ENCODE results near the gene LRRC28. TPM values are rescaled to one million over a fixed set of nuclear protein-coding genes. Genes with fewer than 3 reads are reported as not detected.
A peak's percentile ranks its signal among the peaks of the same experiment; 100 is the strongest.

Gene LRRC28
- total and polyA plus RNA-seq, 2 of the 4 experiments (the other 2 are of a cell fraction) = 12.7 to 21.1 TPM

DNA sequence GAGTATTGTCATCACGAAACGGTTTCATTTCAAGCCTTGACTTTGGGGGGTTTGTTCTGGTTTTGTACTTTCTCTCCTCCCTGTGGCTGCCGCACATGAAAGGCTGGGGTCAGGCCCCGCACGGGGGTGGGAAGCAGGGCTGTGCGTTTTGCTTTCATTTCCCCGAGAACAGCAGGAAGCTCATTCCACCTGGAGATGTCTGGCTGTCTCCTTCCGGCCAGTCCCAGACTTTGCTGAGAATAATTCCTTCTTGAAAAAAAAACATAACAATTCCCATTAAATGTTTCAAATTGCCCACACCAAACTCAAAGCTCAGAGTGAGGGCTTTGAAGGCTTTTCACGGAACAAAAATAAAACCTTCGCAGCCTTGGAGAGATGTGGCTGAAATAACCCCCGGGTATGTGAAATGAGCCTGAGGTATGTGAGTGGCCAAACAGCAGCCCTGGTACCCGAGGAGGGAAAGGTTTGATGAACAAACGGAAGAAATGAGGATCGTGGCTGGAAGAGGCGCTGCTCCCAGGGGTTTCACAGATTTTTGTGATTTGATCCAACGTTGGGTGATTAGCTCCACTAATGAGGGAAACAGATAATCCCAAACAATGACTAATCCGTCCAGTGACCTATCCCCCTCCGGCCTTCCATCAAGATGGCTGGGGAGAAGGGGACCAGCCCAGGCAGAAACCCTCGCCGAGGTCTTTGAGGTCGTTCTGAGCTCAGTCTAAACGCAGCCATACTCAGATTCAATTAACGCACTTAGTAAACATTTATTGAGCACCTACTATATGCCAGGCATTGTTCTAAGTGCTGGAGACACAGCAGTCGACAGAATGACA is 187.6 kb downstream of the LRRC28 start:
- ChIA-PET POLR2A (ENCODE audit: unreplicated experiment) (no interaction called here), CTCF (interaction anchor here (0.8 kb wide), 1 partner anchor 265 kb away, joined by 8 read pairs; no protein-coding TSS in a partner anchor)
- Histone ChIP-seq H2BK15ac (ENCODE audit: low read depth, low read length) (peak overlapping the region; percentile 13; the same call in 1 of the 3 replicates), H2AK9ac (replicated peaks; ENCODE audit: low read depth, low read length, poor library complexity) (no peak overlapping the region), H3K23ac (ENCODE audit: low read depth, low read length) (no peak overlapping the region), H3K27me3 (ENCODE audit: control insufficient read depth, insufficient read depth, low read length) (0 out of 2 replicates have a peak, but pooled peaks cover 2% of the 10 kb centered on the region), H3K4me2 (ENCODE audit: low read depth, low read length) (peak overlapping the region; percentile 8; the same call in 1 of the 2 replicates), H3K4me3 (ENCODE audit: insufficient read depth, low read depth, low read length) (no peak overlapping the region), H3K18ac (ENCODE audit: low read depth, low read length) (no peak overlapping the region), H4K91ac (ENCODE audit: insufficient read depth, low read depth, low read length) (no peak overlapping the region), H3K9me3 (ENCODE audit: control insufficient read depth, insufficient read depth, low read length) (no peaks in the 10 kb centered on the region), H4K20me1 (ENCODE audit: insufficient read depth, low read length) (no peaks in the 10 kb centered on the region), H2BK20ac (ENCODE audit: low read depth, low read length) (peak overlapping the region; percentile 60), H2AK5ac (ENCODE audit: low read depth, low read length) (no peak overlapping the region; the same call in 1 of the 2 replicates), H2BK5ac (ENCODE audit: low read depth, low read length, poor library complexity, severe bottlenecking) (no peak overlapping the region), H2AFZ (replicated peaks; ENCODE audit: low read length, poor library complexity) (peak overlapping the region; percentile 55), H3K4me1 (ENCODE audit: control insufficient read depth, insufficient read depth, low read length) (peaks cover 14% of the 10 kb centered on the region), H3K36me3 (ENCODE audit: control insufficient read depth, insufficient read depth, low read length) (no peaks in the 10 kb centered on the region), H2BK120ac (ENCODE audit: low read depth, low read length) (peak overlapping the region; percentile 46; the same call in 1 of the 2 replicates), H3K79me1 (ENCODE audit: low read depth in 1 of 2, low read length in 2 of 2) (peaks cover 0 to 6% of the 10 kb centered on the region in 2 experiments; a peak in 1 of 4 replicates), H3K4ac (ENCODE audit: low read depth, low read length) (no peak overlapping the region), H3K14ac (replicated peaks; ENCODE audit: low read depth, low read length) (peak overlapping the region; percentile 52; the same call in 1 of the 2 replicates), H4K8ac (ENCODE audit: low read depth in 2 of 2, low read length in 2 of 2) (no peak overlapping the region), H4K5ac (ENCODE audit: low read depth, low read length) (peak overlapping the region; percentile 63), H3K27ac (ENCODE audit: insufficient read depth, low read length) (no peak overlapping the region), H3K9ac (ENCODE audit: low read depth, low read length) (no peak overlapping the region), H3K56ac (ENCODE audit: extremely low read depth, insufficient read depth, low read length) (no peak overlapping the region), H3K9me1 (ENCODE audit: insufficient read depth, low read length) (peaks cover 22% of the 10 kb centered on the region)
- dilution Hi-C loops (cut with HindIII; ENCODE audit: low sequenced_read_pairs, unreplicated experiment) (no loop called here), in situ Hi-C loops (cut with MboI; ENCODE audit: low sequenced_read_pairs) (no loop called here), intact Hi-C loops (cut with micrococcal nuclease) (no loop called here)
- no peak for TF ChIP-seq RAD21 (IDR thresholded peaks at IDR 0.05; ENCODE audit: low read length)
- TF ChIP-seq MAZ (IDR thresholded peaks at IDR 0.05; ENCODE audit: borderline replicate concordance, low read depth, low read length) = no peak
- no peak for TF ChIP-seq POLR2A (IDR thresholded peaks at IDR 0.05; ENCODE audit: low read depth, low read length)
- no peak for TF ChIP-seq MXI1 (IDR thresholded peaks at IDR 0.05; ENCODE audit: borderline replicate concordance, low read depth, low read length)
- TF ChIP-seq SMC3 (IDR thresholded peaks at IDR 0.05; ENCODE audit: low read depth, low read length) = no peak
- no peak for TF ChIP-seq BHLHE40 (IDR thresholded peaks at IDR 0.05; ENCODE audit: low read depth, low read length)
- no peak for TF ChIP-seq RFX5 (IDR thresholded peaks at IDR 0.05; ENCODE audit: low read depth, low read length)
- no peak for TF ChIP-seq NFE2L2 (IDR thresholded peaks at IDR 0.05; ENCODE audit: low read depth, low read length)
- TF ChIP-seq MAFK (IDR thresholded peaks at IDR 0.05; ENCODE audit: low read depth, low read length) = no peak
- TF ChIP-seq RCOR1 (IDR thresholded peaks at IDR 0.05; ENCODE audit: insufficient replicate concordance, low read length) = no peak
- no peak for TF ChIP-seq ELK1 (IDR thresholded peaks at IDR 0.05; ENCODE audit: borderline replicate concordance, low read depth, low read length)
- no peak for TF ChIP-seq CTCF (conservative IDR thresholded peaks at IDR 0.05; ENCODE audit: low read depth, low read length)
- TF ChIP-seq FOS (IDR thresholded peaks at IDR 0.05; ENCODE audit: low read depth, low read length) = no peak
- BruUV-seq (replicated peaks) = no TSS peak
- WGBS, 2 experiments (ENCODE audit: extremely low coverage in 2 of 2, insufficient read length in 1 of 2) = 84% methylated on average over 5 of the region's 24 CpGs; no CpG with 5 or more reads in 1 of the 2 experiments
- ATAC-seq (ENCODE audit: low read depth) = no peak
- DNase-seq = no peak
